Right lobe of liver (tissue), 6 donors: ENCODE data around the gene CXorf58. TPM values are rescaled to one million over a fixed set of nuclear protein-coding genes. Genes with fewer than 3 reads are reported as not detected.

Experiments
- ATAC-seq, 4 donors: fragments of 200-7000 bp; cut with Tn5 transposase; one replicate each; pipeline ENCODE4 v1.9.1; 2020; ENCODE audit warnings: mild to moderate bottlenecking in 4 of 4, moderate library complexity in 4 of 4
- DNase-seq, 3 donors: peaks; one replicate each; pipeline ENCODE4 v3.0.0-alpha.2; 2020
- H3K27ac ChIP-seq, 3 donors: fragments of 200-600 bp; one replicate each; pipeline ENCODE4 v1.8.0; 2022
- H3K27me3 ChIP-seq, 2 donors: fragments of 200-600 bp; one replicate each; pipeline ENCODE4 v1.8.0; 2022
- H3K36me3 ChIP-seq, 4 donors: fragments of 200-600 bp; sonication (generic) in 1 of 4; one replicate each; pipeline versions ENCODE4 v1.5.1 to v1.8.0; 2017 to 2022; ENCODE audit warnings: control low read depth in 1 of 4
- H3K4me1 ChIP-seq, 4 donors: fragments of 200-600 bp; sonication (generic) in 1 of 4; one replicate each; pipeline versions ENCODE4 v1.5.1 to v1.8.0; 2017 to 2022; ENCODE audit warnings: control low read depth in 1 of 4
- H3K4me3 ChIP-seq, 3 donors: fragments of 200-600 bp; one replicate each; pipeline ENCODE4 v1.8.0; 2022
- H3K9me3 ChIP-seq, 4 donors: fragments of 200-600 bp; sonication (generic) in 1 of 4; one replicate each; pipeline versions ENCODE4 v1.5.1 to v1.8.0; 2017 to 2022; ENCODE audit warnings: control low read depth in 1 of 4
- CTCF ChIP-seq, 4 donors: fragments of 200-600 bp in 3 of 4; fragments of 450-650 bp in 1 of 4; IDR thresholded peaks; one replicate each; pipeline versions ENCODE4 v1.5.1 to v1.8.0; 2016 to 2022; ENCODE audit warnings: antibody characterized with exemption in 4 of 4, mild to moderate bottlenecking in 2 of 4
- POLR2A ChIP-seq: fragments of 450-650 bp; IDR thresholded peaks from one replicate; pipeline ENCODE4 v1.6.1; 2017; ENCODE audit warnings: antibody characterized with exemption, mild to moderate bottlenecking
- whole genome bisulfite sequencing: methylation state at CpG from one replicate; pipeline ENCODE4 v1.1.6; 2018; ENCODE audit warnings: low coverage, low lambda C conversion rate; ENCODE audit not compliant: insufficient coverage; ENCODE audit errors: missing lambda C conversion rate; 5-methylcytosine and 5-hydroxymethylcytosine counted together
- intact Hi-C, 2 donors: fragments of 100-400 bp; cut with DNase I; formaldehyde crosslinking; loops; one replicate each; pipeline versions ENCODE4 v1.11.2 to v1.14.1; 2022
- total RNA-seq, 6 experiments: library from RNA; depleted of rRNA in 2 of 6; stranded (reverse); fragments of >200 nt in 2 of 6; fragmentation: NEBNext Ultra II Directional in 3 of 6; extraction: Animal tissue kit (Norgen Biotek cat#: 25700) in 3 of 6; gene quantifications; one replicate each; pipeline versions ENCODE4 v1.1.0 to v1.2.4, GENCODE V29; 2016 to 2023
- donor health status: DM: no; HTN: yes; CAD: no.
- donor health status: DM: no; HTN: no; CAD: no.
- donor health status: DM: no; HTN: no; CAD: no.
- donor health status: DM: no; HTN: yes; CAD: no.
- donor health status: DM: no; HTN: yes; CAD: no.

CXorf58 gene
- total RNA-seq, 6 experiments from 2014 or later = not detected

GRCh38 chrX:23898412-23898959 lies 9.3 kb upstream of the CXorf58 start:
- Histone ChIP-seq H3K9me3 (no peaks in the 10 kb centered on the region), H3K4me3 (no peak overlapping the region), H3K36me3 (no peaks in the 10 kb centered on the region), H3K27ac (no peak overlapping the region), H3K4me1 (peaks cover 0 to 11% (median 0%) of the 10 kb centered on the region in 4 donors), H3K27me3 (no peaks in the 10 kb centered on the region)
- intact Hi-C loops = no loop called here
- TF ChIP-seq POLR2A (no peak), CTCF (IDR thresholded peaks at IDR 0.05) (no peak)
- ATAC-seq (peak in 1 of 4 donors; percentile 9), DNase-seq (no peak)
- 49% methylated on average over 3 of the region's 3 CpGs for WGBS

GRCh38 chrX:23900220-23900797 lies 7.5 kb upstream of the CXorf58 start:
- H3K27me3 ChIP-seq = no peaks in the 10 kb centered on the region
- no peak overlapping the region for H3K4me3 ChIP-seq
- no peak for DNase-seq
- no peaks in the 10 kb centered on the region for H3K9me3 ChIP-seq
- no peaks in the 10 kb centered on the region for H3K36me3 ChIP-seq
- TF ChIP-seq POLR2A (no peak), CTCF (IDR thresholded peaks at IDR 0.05) (no peak)
- no peak overlapping the region for H3K27ac ChIP-seq
- peaks cover 0 to 11% (median 0%) of the 10 kb centered on the region in 4 donors for H3K4me1 ChIP-seq
- WGBS = 73% methylated on average over 12 of the region's 12 CpGs
- intact Hi-C loops = loop anchor here in 1 of 2 donors (10.0 kb wide), 1 partner anchor 206 kb away; no protein-coding TSS in a partner anchor
- ATAC-seq = peak in 1 of 4 donors; percentile 14

- no peaks in the 10 kb centered on the region for H3K36me3 ChIP-seq
- 54% methylated on average over 3 of the region's 3 CpGs for WGBS
- peak; percentile 44 to 60 (median 54) for ATAC-seq
- H3K27ac ChIP-seq = peak overlapping the region in 2 of 3 donors; percentile 9 to 60
- H3K4me3 ChIP-seq = no peak overlapping the region
- intact Hi-C loops = loop anchor here in 1 of 2 donors (10.0 kb wide), 1 partner anchor 206 kb away; no protein-coding TSS in a partner anchor
- H3K9me3 ChIP-seq = no peaks in the 10 kb centered on the region
- TF ChIP-seq CTCF (IDR thresholded peaks at IDR 0.05) (no peak), POLR2A (no peak)
- no peaks in the 10 kb centered on the region for H3K27me3 ChIP-seq
- peaks cover 0 to 11% (median 0%) of the 10 kb centered on the region in 4 donors for H3K4me1 ChIP-seq
- no peak for DNase-seq
These were observed 6.7 kb upstream of the CXorf58 start for GRCh38 chrX:23901060-23901459.

GRCh38 chrX:23901805-23902204 lies 6.0 kb upstream of the CXorf58 start:
- DNase-seq (peak in 1 of 3 donors; percentile 62), ATAC-seq (peak; percentile 87 to 94 (median 94))

More at GRCh38 chrX:23901805-23902204, 6.0 kb upstream of the CXorf58 start:
- peak; percentile 43 to 59 (median 51) for TF ChIP-seq CTCF (IDR thresholded peaks at IDR 0.05)
- TF ChIP-seq POLR2A = no peak
- Histone ChIP-seq H3K4me1 (peaks cover 0 to 11% (median 0%) of the 10 kb centered on the region in 4 donors), H3K36me3 (no peaks in the 10 kb centered on the region), H3K27me3 (no peaks in the 10 kb centered on the region), H3K4me3 (peak overlapping the region in 2 of 3 donors; percentile 11 to 15), H3K27ac (peak overlapping the region; percentile 6 to 60 (median 41)), H3K9me3 (no peaks in the 10 kb centered on the region)
- intact Hi-C loops = loop anchor here in 1 of 2 donors (10.0 kb wide), 1 partner anchor 207 kb away; no protein-coding TSS in a partner anchor
- 40% methylated on average over 1 of the region's 1 CpG for WGBS
